Kidney (tissue), 14 donors: ENCODE data around the gene KIAA1671. TPM values are rescaled to one million over a fixed set of nuclear protein-coding genes. Genes with fewer than 3 reads are reported as not detected.
A peak's percentile ranks its signal among the peaks of the same experiment; 100 is the strongest.

Source experiments
- DNase-seq, 5 donors: peaks; one replicate each; pipeline ENCODE4 v3.0.0-alpha.2; 2013 to 2020
- FAIRE-seq: peaks from 2 replicates; lab custom pipeline; 2012; peaks lifted over from hg19 to GRCh38; lab: Jason Lieb, UNC
- H3K27ac ChIP-seq, 2 donors: one replicate each; pipeline ENCODE4 v1.7.0; 2013; ENCODE audit warnings: low read depth in 2 of 2, low read length in 2 of 2, inconsistent platforms in 1 of 2
- H3K27me3 ChIP-seq: one replicate; pipeline ENCODE4 v1.7.1; 2013; ENCODE audit warnings: low read length, inconsistent platforms; ENCODE audit not compliant: control insufficient read depth, insufficient read depth
- H3K36me3 ChIP-seq, 3 donors: one replicate each; pipeline versions ENCODE4 v1.7.0 to v1.7.1; 2013; ENCODE audit warnings: low read length in 3 of 3, control low read depth in 1 of 3, inconsistent platforms in 1 of 3; ENCODE audit not compliant: insufficient read depth in 3 of 3, control insufficient read depth in 2 of 3
- H3K4me1 ChIP-seq, 3 donors: one replicate each; pipeline versions ENCODE4 v1.7.0 to v1.7.1; 2013; ENCODE audit warnings: low read length in 3 of 3, inconsistent platforms in 1 of 3, low read depth in 1 of 3; ENCODE audit not compliant: control insufficient read depth in 2 of 3, insufficient read depth in 2 of 3
- H3K4me3 ChIP-seq, 3 donors: one replicate each; pipeline versions ENCODE4 v1.7.0 to v1.8.1; 2013; ENCODE audit warnings: low read length in 3 of 3, control low read depth in 1 of 3, inconsistent platforms in 1 of 3
- H3K9ac ChIP-seq, 3 donors: one replicate each; pipeline versions ENCODE4 v1.7.0 to v1.7.1; 2013; ENCODE audit warnings: low read length in 3 of 3, control low read depth in 1 of 3, inconsistent platforms in 1 of 3
- H3K9me3 ChIP-seq, 3 donors: one replicate each; pipeline versions ENCODE4 v1.7.0 to v1.7.1; 2013; ENCODE audit warnings: low read length in 3 of 3, control low read depth in 1 of 3, inconsistent platforms in 1 of 3; ENCODE audit not compliant: control insufficient read depth in 2 of 3, insufficient read depth in 1 of 3
- CTCF ChIP-seq: IDR thresholded peaks from 3 replicates; pipeline ENCODE4 v1.5.1; 2012; ENCODE audit warnings: mild to moderate bottlenecking, moderate library complexity, borderline replicate concordance; ENCODE audit not compliant: insufficient read depth; ENCODE audit errors: extremely low read depth
- intact Hi-C: fragments of 100-400 bp; cut with DNase I; formaldehyde crosslinking; loops from one replicate; pipeline ENCODE4 v1.11.1; 2022
- polyA plus RNA-seq: library from polyadenylated mRNA; stranded (reverse); fragments of 350-450 nt; fragmentation: Illumina TruSeq; extraction: RNeasy Lipid Tissue Mini Kit (QIAGEN cat#74804); gene quantifications from one replicate; pipeline ENCODE4 v1.2.3, GENCODE V29; 2014; ENCODE audit warnings: low read depth, low replicate concordance; ENCODE audit not compliant: insufficient read depth
- total RNA-seq: library from RNA; stranded (reverse); fragmentation: NEBNext Ultra II Directional; extraction: Animal tissue kit (Norgen Biotek cat#: 25700); gene quantifications from one replicate; pipeline ENCODE4 v1.2.1, GENCODE V29; 2021
- donor health status: control.
- donor health status: control.
- donor health status: control.
- donor health status: control.
- donor health status: control.
- donor health status: DM: yes; HTN: yes; CAD: no.
- donor health status: Normal renal cell carcinoma (clear cell type).

Gene KIAA1671
- total and polyA plus RNA-seq, 2 donors from 2014 or later: 7.3 to 65.2 TPM

- Histone ChIP-seq H3K4me3 (peak overlapping the region in 1 of 3 donors; percentile 4), H3K27ac (peak overlapping the region in 1 of 2 donors; percentile 54)
- no peak for FAIRE-seq
Observed at GRCh38 chr22:25069758-25070481, 117.4 kb downstream of the KIAA1671 start.

GRCh38 chr22:25070956-25071355 lies 118.4 kb downstream of the KIAA1671 start:
- FAIRE-seq (no peak), DNase-seq (no peak)
- intact Hi-C loops: no loop called here
- peaks cover 0 to 14% (median 11%) of the 10 kb centered on the region in 3 donors for H3K4me1 ChIP-seq
- TF ChIP-seq CTCF: no peak
- peak overlapping the region in 1 of 3 donors; percentile 46 for H3K9ac ChIP-seq
- no peaks in the 10 kb centered on the region for H3K36me3 ChIP-seq
- H3K27me3 ChIP-seq: no peaks in the 10 kb centered on the region
- peak overlapping the region; percentile 16 to 54 for H3K27ac ChIP-seq
- H3K4me3 ChIP-seq: peak overlapping the region in 1 of 3 donors; percentile 4
- H3K9me3 ChIP-seq: no peaks in the 10 kb centered on the region

More at GRCh38 chr22:25069758-25070481, 117.4 kb downstream of the KIAA1671 start:
- peak in 4 of 5 donors; percentile 72 to 89 (median 76) for DNase-seq
- H3K9me3 ChIP-seq: no peaks in the 10 kb centered on the region
- no peaks in the 10 kb centered on the region for H3K27me3 ChIP-seq
- no peak for TF ChIP-seq CTCF
- H3K9ac ChIP-seq: peak overlapping the region in 1 of 3 donors; percentile 38
- intact Hi-C loops: no loop called here
- peaks cover 0 to 14% (median 11%) of the 10 kb centered on the region in 3 donors for H3K4me1 ChIP-seq
- H3K36me3 ChIP-seq: no peaks in the 10 kb centered on the region

GRCh38 chr22:25071720-25072119 lies 119.2 kb downstream of the KIAA1671 start:
- intact Hi-C loops: no loop called here
- no peaks in the 10 kb centered on the region for H3K36me3 ChIP-seq
- no peak overlapping the region for H3K4me3 ChIP-seq
- no peaks in the 10 kb centered on the region for H3K9me3 ChIP-seq
- no peak for TF ChIP-seq CTCF
- FAIRE-seq (no peak), DNase-seq (no peak)
- H3K4me1 ChIP-seq: peaks cover 0 to 14% (median 11%) of the 10 kb centered on the region in 3 donors
- H3K9ac ChIP-seq: no peak overlapping the region
- H3K27me3 ChIP-seq: no peaks in the 10 kb centered on the region
- no peak overlapping the region for H3K27ac ChIP-seq
